GM13976 (cell line): ENCODE results near the gene EFNA5.

Experiments used
- DNase-seq: peaks from one replicate; pipeline ENCODE4 v3.0.0; 2012; ENCODE audit warnings: low spot score
- CTCF ChIP-seq: IDR thresholded peaks from 2 replicates; pipeline ENCODE4 v1.5.1; 2012; ENCODE audit warnings: borderline replicate concordance, mild to moderate bottlenecking; ENCODE audit not compliant: insufficient read depth; ENCODE audit errors: extremely low read depth, missing control alignments, control extremely low read depth
- in situ Hi-C: fragments of 300-500 bp; cut with MboI; formaldehyde crosslinking; loops from one replicate; pipeline ENCODE4 v1.12.0; 2022; ENCODE audit warnings: low sequenced_read_pairs, mixed read lengths, inconsistent platforms; ENCODE audit not compliant: unreplicated experiment

EFNA5 gene

GRCh38 chr5:107593009-107593408 lies 77.7 kb downstream of the EFNA5 start:
- TF ChIP-seq CTCF: no peak
- in situ Hi-C loops: no loop called here
- DNase-seq: no peak

- DNase-seq: no peak
- in situ Hi-C loops: no loop called here
These were observed 78.2 kb downstream of the EFNA5 start for GRCh38 chr5:107592515-107592914.

GRCh38 chr5:107590686-107591085 lies 80.1 kb downstream of the EFNA5 start:
- TF ChIP-seq CTCF: no peak
- in situ Hi-C loops: no loop called here
- DNase-seq: no peak

More at GRCh38 chr5:107592515-107592914, 78.2 kb downstream of the EFNA5 start:
- no peak for TF ChIP-seq CTCF

GRCh38 chr5:107589520-107590193 lies 81.1 kb downstream of the EFNA5 start:
- in situ Hi-C loops: no loop called here

GRCh38 chr5:107582625-107583024 lies 88.1 kb downstream of the EFNA5 start:
- in situ Hi-C loops: no loop called here
- no peak for TF ChIP-seq CTCF
- DNase-seq: no peak

More at GRCh38 chr5:107589520-107590193, 81.1 kb downstream of the EFNA5 start:
- no peak for TF ChIP-seq CTCF
- no peak for DNase-seq

- no peak for TF ChIP-seq CTCF
- no peak for DNase-seq
- in situ Hi-C loops: no loop called here
These were observed 89.6 kb downstream of the EFNA5 start for GRCh38 chr5:107580889-107581820.
